Uterus (tissue), 4 donors: Measurements from ENCODE around the gene CNTNAP1. TPM values are rescaled to one million over a fixed set of nuclear protein-coding genes. Genes with fewer than 3 reads are reported as not detected.
A peak's percentile ranks its signal among the peaks of the same experiment; 100 is the strongest.

Experiments used
- DNase-seq, 2 donors: peaks; one replicate each; pipeline ENCODE4 v3.0.0-alpha.2; 2019 to 2020
- H3K27ac ChIP-seq, 2 donors: fragments of 200-600 bp; sonication (generic); 1 replicate in 1 of 2; 2 replicates in 1 of 2; pipeline ENCODE4 v1.5.1; 2016 to 2018
- H3K27me3 ChIP-seq, 2 donors: fragments of 200-600 bp; sonication (generic); one replicate each; pipeline ENCODE4 v1.5.1; 2018 to 2019; ENCODE audit warnings: control low read depth in 1 of 2
- H3K36me3 ChIP-seq, 2 donors: fragments of 200-600 bp; sonication (generic); one replicate each; pipeline ENCODE4 v1.5.1; 2019; ENCODE audit warnings: control low read depth in 1 of 2
- H3K4me1 ChIP-seq, 2 donors: fragments of 200-600 bp; sonication (generic); one replicate each; pipeline ENCODE4 v1.5.1; 2018 to 2019; ENCODE audit warnings: control low read depth in 1 of 2
- H3K4me3 ChIP-seq, 2 donors: fragments of 200-600 bp; sonication (generic); 1 replicate in 1 of 2; 2 replicates in 1 of 2; pipeline ENCODE4 v1.5.1; 2018 to 2019; ENCODE audit warnings: mild to moderate bottlenecking in 1 of 2
- H3K9me3 ChIP-seq, 2 donors: fragments of 200-600 bp; sonication (generic); one replicate each; pipeline ENCODE4 v1.5.1; 2019; ENCODE audit warnings: control low read depth in 1 of 2
- POLR2A ChIP-seq, 2 donors: fragments of 450-650 bp; IDR thresholded peaks; one replicate each; pipeline ENCODE4 v1.6.1; 2016; ENCODE audit warnings: antibody characterized with exemption in 2 of 2, mild to moderate bottlenecking in 1 of 2, moderate library complexity in 1 of 2
- intact Hi-C: fragments of 100-400 bp; cut with DNase I; formaldehyde crosslinking; loops from one replicate; pipeline ENCODE4 v1.15.1; 2023; ENCODE audit warnings: low total_unique reads
- total RNA-seq, 4 donors: library from RNA; depleted of rRNA in 3 of 4; stranded (reverse); fragments of >200 nt in 3 of 4; gene quantifications; one replicate each; pipeline versions ENCODE4 v1.1.0 to v1.2.4, GENCODE V29; 2014 to 2023
- TF ChIP-seq, protein P1 (sequence below), 4 experiments: fragments of 200-600 bp in 2 of 4; fragments of 450-650 bp in 2 of 4; sonication (generic) in 2 of 4; IDR thresholded peaks; one replicate each; pipeline ENCODE4 v1.5.1; 2016 to 2019; ENCODE audit warnings: antibody characterized with exemption in 4 of 4, mild to moderate bottlenecking in 2 of 4, moderate library complexity in 1 of 4
- donor health status: DM: yes; HTN: yes; CAD: no.

Gene CNTNAP1
- total RNA-seq, 4 donors from 2014 or later = 1.5 to 61.5 (median 26.5) TPM

DNA sequence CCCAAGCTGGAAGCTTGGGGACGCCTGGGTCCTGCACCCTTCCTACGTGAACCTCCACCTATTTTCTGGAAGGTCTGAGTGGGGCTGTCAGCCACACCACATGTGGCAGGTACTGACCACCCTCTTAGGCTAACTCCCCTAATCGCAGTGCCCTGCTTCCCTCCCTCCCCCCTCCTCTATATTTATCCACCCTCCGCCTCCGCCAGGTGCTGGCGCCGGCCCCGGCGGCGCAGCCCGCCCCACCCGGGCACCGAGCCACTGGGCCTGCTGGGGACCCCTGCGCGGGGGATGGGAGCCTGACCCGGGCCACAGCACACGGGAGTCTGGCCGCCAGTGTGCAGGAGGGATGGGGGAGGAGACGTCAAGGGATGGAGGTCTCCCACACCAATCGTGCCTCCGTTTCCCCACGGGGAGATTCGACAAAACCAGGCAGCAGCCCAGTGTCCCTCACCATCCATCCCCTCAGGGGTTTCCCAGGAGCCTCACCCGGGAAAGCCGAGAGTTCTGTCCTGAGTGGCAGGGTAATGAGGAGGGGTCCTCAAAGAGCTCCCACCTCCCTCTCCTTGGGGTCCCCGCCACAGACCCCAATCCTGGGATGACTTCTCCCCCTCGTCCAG, 6.9 kb upstream of the CNTNAP1 start:
- H3K4me1 ChIP-seq = peaks cover 3 to 22% of the 10 kb centered on the region in 2 donors
- intact Hi-C loops = loop anchor here (10.0 kb wide), 1 partner anchor 101 kb away; the partner anchor contains the start of gene PSMC3IP
- peak overlapping the region; percentile 88 to 91 for H3K4me3 ChIP-seq
- no peaks in the 10 kb centered on the region for H3K27me3 ChIP-seq
- no peaks in the 10 kb centered on the region for H3K9me3 ChIP-seq
- TF ChIP-seq POLR2A (IDR thresholded peaks at IDR 0.05) = no peak
- TF ChIP-seq, protein P1, sequence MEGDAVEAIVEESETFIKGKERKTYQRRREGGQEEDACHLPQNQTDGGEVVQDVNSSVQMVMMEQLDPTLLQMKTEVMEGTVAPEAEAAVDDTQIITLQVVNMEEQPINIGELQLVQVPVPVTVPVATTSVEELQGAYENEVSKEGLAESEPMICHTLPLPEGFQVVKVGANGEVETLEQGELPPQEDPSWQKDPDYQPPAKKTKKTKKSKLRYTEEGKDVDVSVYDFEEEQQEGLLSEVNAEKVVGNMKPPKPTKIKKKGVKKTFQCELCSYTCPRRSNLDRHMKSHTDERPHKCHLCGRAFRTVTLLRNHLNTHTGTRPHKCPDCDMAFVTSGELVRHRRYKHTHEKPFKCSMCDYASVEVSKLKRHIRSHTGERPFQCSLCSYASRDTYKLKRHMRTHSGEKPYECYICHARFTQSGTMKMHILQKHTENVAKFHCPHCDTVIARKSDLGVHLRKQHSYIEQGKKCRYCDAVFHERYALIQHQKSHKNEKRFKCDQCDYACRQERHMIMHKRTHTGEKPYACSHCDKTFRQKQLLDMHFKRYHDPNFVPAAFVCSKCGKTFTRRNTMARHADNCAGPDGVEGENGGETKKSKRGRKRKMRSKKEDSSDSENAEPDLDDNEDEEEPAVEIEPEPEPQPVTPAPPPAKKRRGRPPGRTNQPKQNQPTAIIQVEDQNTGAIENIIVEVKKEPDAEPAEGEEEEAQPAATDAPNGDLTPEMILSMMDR (IDR thresholded peaks at IDR 0.05) = no peak
- peak overlapping the region; percentile 89 to 92 for H3K27ac ChIP-seq
- H3K36me3 ChIP-seq = no peaks in the 10 kb centered on the region
- DNase-seq = peak in 1 of 2 donors; percentile 67

DNA sequence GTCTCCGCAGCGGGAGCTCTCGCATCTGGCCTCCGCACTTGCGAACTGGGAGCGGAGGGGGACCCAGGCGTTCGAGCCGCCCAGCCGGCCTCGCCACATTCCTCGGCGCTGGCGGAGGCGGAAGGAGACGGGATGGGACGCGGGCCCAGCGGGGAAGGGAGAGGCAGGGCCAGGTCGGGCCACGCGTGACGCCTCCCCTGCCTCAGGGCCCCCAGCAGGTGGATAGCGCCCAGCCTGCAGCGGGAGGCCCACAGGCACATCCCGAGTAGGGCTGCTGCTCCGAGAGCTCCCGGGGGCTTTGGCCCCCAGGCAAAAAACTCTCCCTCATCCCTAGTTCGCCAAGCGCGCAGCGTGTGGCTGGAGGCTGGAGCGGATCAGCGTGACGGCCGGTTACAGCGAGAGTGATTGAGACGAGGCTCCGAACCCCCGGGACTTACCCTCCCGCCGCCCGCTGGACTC, 6.3 kb upstream of the CNTNAP1 start:
- TF ChIP-seq POLR2A (IDR thresholded peaks at IDR 0.05) = peak in 1 of 2 donors; percentile 28
- TF ChIP-seq, protein P1 (IDR thresholded peaks at IDR 0.05) = peak in 1 of 4 experiments; percentile 15
- Histone ChIP-seq H3K4me3 (peak overlapping the region; percentile 88 to 91), H3K27ac (peak overlapping the region; percentile 89 to 92), H3K36me3 (no peaks in the 10 kb centered on the region), H3K9me3 (no peaks in the 10 kb centered on the region), H3K27me3 (no peaks in the 10 kb centered on the region), H3K4me1 (peaks cover 3 to 22% of the 10 kb centered on the region in 2 donors)
- intact Hi-C loops = loop anchor here (10.0 kb wide), 1 partner anchor 101 kb away; the partner anchor contains the start of gene PSMC3IP
- DNase-seq = peak; percentile 54 to 69

DNA sequence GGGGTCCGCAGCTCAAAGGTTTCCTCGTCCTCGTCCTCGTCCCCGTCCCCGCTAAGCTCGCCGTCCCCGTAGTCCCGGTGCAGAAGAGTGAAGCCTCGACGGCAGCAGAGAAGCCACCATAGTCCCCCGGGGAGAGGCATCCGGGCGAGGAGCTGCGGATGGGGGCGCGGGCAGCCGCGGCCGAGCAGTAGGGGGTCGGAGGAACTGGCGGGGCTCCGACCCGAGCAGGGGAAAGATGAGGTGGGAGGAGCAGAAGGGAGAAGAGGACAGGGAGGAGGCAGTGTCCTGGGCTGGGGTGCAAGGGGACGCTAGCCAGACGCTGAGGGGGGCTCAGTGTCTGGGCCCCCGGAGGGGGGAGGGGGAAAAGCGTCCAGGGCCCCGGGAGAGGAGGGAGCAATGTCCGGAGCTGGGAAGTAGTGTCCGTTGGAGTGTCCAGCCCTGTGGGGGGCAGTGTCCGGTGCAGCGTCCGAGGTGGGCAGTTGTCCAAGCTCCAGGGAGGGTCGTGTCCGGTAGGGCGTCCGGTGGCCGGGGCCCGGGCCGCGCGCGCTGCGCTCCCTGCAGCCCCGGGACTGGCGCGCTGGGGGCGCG, 5.8 kb upstream of the CNTNAP1 start, which contains the start of gene PLEKHH3:
Gene PLEKHH3 (minus strand): TSS at position 571 of the 588 bp plus-strand sequence. CDS start 431 bp downstream, at position 140.
- H3K27ac ChIP-seq = peak within 1 kb of the TSS; percentile 96 to 97
- no peaks in the 10 kb centered on the region for H3K36me3 ChIP-seq
- H3K4me1 ChIP-seq = peaks cover 3 to 22% of the 10 kb centered on the region in 2 donors
- H3K27me3 ChIP-seq = no peaks in the 10 kb centered on the region
- no peak for DNase-seq
- H3K4me3 ChIP-seq = peak within 1 kb of the TSS; percentile 88 to 91
- intact Hi-C loops = loop anchor here (10.0 kb wide), 1 partner anchor 102 kb away; the partner anchor contains the start of gene PSMC3IP
- peak; percentile 81 to 91 for TF ChIP-seq POLR2A (IDR thresholded peaks at IDR 0.05)
- TF ChIP-seq, protein P1 (IDR thresholded peaks at IDR 0.05) = peak in 3 of 4 experiments; percentile 8 to 32 (median 28)
- no peaks in the 10 kb centered on the region for H3K9me3 ChIP-seq

DNA sequence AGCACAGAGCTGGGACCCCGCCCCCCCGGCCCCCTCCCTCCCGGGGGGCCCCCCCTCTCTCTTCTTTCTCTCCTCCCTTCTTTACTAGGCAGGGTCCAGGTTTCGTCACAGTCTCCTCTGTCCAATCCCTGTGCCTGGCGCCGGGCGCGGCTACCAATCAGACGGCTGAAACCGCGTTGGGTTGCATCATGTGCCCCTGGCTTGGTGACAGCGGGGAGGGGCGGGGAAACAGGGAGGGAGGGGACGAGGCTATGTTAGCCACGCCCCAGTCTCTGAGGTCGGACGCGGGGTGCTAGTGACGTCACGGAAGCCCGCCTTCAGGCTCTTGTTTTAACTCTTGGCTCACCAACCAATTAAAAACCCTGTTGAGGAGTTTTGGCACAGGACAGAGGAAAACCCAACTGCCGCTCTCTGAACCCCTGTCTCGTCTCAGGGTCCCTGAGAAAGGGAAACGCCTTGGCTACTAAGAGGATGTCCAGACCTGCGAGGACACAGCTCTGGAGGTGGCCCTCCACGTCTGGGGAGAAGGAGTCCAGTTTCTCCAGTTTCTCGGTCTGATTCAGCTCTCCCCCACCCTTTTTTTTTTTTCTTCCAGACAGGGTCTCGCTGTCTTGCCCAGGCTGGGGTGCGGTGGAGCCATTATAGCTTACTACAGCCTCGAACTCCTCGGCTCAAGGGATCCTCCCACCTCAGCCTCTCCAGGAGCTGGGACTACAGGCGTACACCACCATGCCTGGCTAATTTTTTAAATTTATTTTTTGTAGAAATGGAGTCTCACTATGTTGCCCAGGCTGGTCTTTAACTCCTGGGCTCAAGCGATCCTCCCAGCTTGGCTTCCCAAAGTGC, 5.1 kb upstream of the CNTNAP1 start:
- H3K4me1 ChIP-seq = peaks cover 3 to 22% of the 10 kb centered on the region in 2 donors
- no peaks in the 10 kb centered on the region for H3K9me3 ChIP-seq
- no peaks in the 10 kb centered on the region for H3K27me3 ChIP-seq
- H3K36me3 ChIP-seq = no peaks in the 10 kb centered on the region
- peak overlapping the region; percentile 96 to 97 for H3K27ac ChIP-seq
- peak; percentile 100 for DNase-seq
- intact Hi-C loops = loop anchor here (10.0 kb wide), 1 partner anchor 102 kb away; the partner anchor contains the start of gene PSMC3IP
- H3K4me3 ChIP-seq = peak overlapping the region; percentile 88 to 91
- TF ChIP-seq, protein P1 (IDR thresholded peaks at IDR 0.05) = no peak
- no peak for TF ChIP-seq POLR2A (IDR thresholded peaks at IDR 0.05)
